Kidney (tissue), 14 donors: ENCODE data around the gene HTR3B. TPM values are rescaled to one million over a fixed set of nuclear protein-coding genes. Genes with fewer than 3 reads are reported as not detected.

Experiments used
- DNase-seq, 5 donors: peaks; one replicate each; pipeline ENCODE4 v3.0.0-alpha.2; 2013 to 2020
- FAIRE-seq: peaks from 2 replicates; lab custom pipeline; 2012; peaks lifted over from hg19 to GRCh38; lab: Jason Lieb, UNC
- H3K27ac ChIP-seq, 2 donors: one replicate each; pipeline ENCODE4 v1.7.0; 2013; ENCODE audit warnings: low read depth in 2 of 2, low read length in 2 of 2, inconsistent platforms in 1 of 2
- H3K27me3 ChIP-seq: one replicate; pipeline ENCODE4 v1.7.1; 2013; ENCODE audit warnings: low read length, inconsistent platforms; ENCODE audit not compliant: control insufficient read depth, insufficient read depth
- H3K36me3 ChIP-seq, 3 donors: one replicate each; pipeline versions ENCODE4 v1.7.0 to v1.7.1; 2013; ENCODE audit warnings: low read length in 3 of 3, control low read depth in 1 of 3, inconsistent platforms in 1 of 3; ENCODE audit not compliant: insufficient read depth in 3 of 3, control insufficient read depth in 2 of 3
- H3K4me1 ChIP-seq, 3 donors: one replicate each; pipeline versions ENCODE4 v1.7.0 to v1.7.1; 2013; ENCODE audit warnings: low read length in 3 of 3, inconsistent platforms in 1 of 3, low read depth in 1 of 3; ENCODE audit not compliant: control insufficient read depth in 2 of 3, insufficient read depth in 2 of 3
- H3K4me3 ChIP-seq, 3 donors: one replicate each; pipeline versions ENCODE4 v1.7.0 to v1.8.1; 2013; ENCODE audit warnings: low read length in 3 of 3, control low read depth in 1 of 3, inconsistent platforms in 1 of 3
- H3K9ac ChIP-seq, 3 donors: one replicate each; pipeline versions ENCODE4 v1.7.0 to v1.7.1; 2013; ENCODE audit warnings: low read length in 3 of 3, control low read depth in 1 of 3, inconsistent platforms in 1 of 3
- H3K9me3 ChIP-seq, 3 donors: one replicate each; pipeline versions ENCODE4 v1.7.0 to v1.7.1; 2013; ENCODE audit warnings: low read length in 3 of 3, control low read depth in 1 of 3, inconsistent platforms in 1 of 3; ENCODE audit not compliant: control insufficient read depth in 2 of 3, insufficient read depth in 1 of 3
- CTCF ChIP-seq: IDR thresholded peaks from 3 replicates; pipeline ENCODE4 v1.5.1; 2012; ENCODE audit warnings: mild to moderate bottlenecking, moderate library complexity, borderline replicate concordance; ENCODE audit not compliant: insufficient read depth; ENCODE audit errors: extremely low read depth
- intact Hi-C: fragments of 100-400 bp; cut with DNase I; formaldehyde crosslinking; loops from one replicate; pipeline ENCODE4 v1.11.1; 2022
- polyA plus RNA-seq: library from polyadenylated mRNA; stranded (reverse); fragments of 350-450 nt; fragmentation: Illumina TruSeq; extraction: RNeasy Lipid Tissue Mini Kit (QIAGEN cat#74804); gene quantifications from one replicate; pipeline ENCODE4 v1.2.3, GENCODE V29; 2014; ENCODE audit warnings: low read depth, low replicate concordance; ENCODE audit not compliant: insufficient read depth
- total RNA-seq: library from RNA; stranded (reverse); fragmentation: NEBNext Ultra II Directional; extraction: Animal tissue kit (Norgen Biotek cat#: 25700); gene quantifications from one replicate; pipeline ENCODE4 v1.2.1, GENCODE V29; 2021
- donor health status: control.
- donor health status: control.
- donor health status: control.
- donor health status: control.
- donor health status: control.
- donor health status: DM: yes; HTN: yes; CAD: no.
- donor health status: Normal renal cell carcinoma (clear cell type).

HTR3B gene
- total and polyA plus RNA-seq, 2 donors from 2014 or later, result 0.16 TPM; not detected in 1

GRCh38 chr11:113984781-113985180, 80.2 kb downstream of the HTR3B start:
- H3K27me3 ChIP-seq, result no peaks in the 10 kb centered on the region
- no peak for FAIRE-seq
- H3K36me3 ChIP-seq, result no peaks in the 10 kb centered on the region
- TF ChIP-seq CTCF, result no peak
- DNase-seq, result no peak
- H3K4me3 ChIP-seq, result no peak overlapping the region
- no peak overlapping the region for H3K27ac ChIP-seq
- intact Hi-C loops, result no loop called here
- no peak overlapping the region for H3K9ac ChIP-seq
- H3K9me3 ChIP-seq, result no peaks in the 10 kb centered on the region
- no peaks in the 10 kb centered on the region for H3K4me1 ChIP-seq

DNA sequence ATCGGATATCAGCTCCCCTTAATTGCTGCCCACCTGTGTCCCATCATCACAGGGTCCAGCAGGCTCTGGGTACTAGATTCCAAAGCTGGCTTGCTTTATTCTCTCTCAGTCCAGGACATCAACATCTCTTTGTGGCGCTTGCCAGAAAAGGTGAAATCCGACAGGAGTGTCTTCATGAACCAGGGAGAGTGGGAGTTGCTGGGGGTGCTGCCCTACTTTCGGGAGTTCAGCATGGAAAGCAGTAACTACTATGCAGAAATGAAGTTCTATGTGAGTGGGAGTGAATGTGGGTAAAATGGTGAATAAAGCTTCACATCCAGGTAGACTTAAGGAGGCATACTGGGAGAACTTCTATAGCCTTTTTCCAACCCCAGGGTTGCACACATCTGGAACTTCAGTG, 81.3 kb downstream of the HTR3B start:
- FAIRE-seq (no peak), DNase-seq (no peak)
- no peak for TF ChIP-seq CTCF
- no peaks in the 10 kb centered on the region for H3K27me3 ChIP-seq
- H3K4me3 ChIP-seq, result no peak overlapping the region
- no peak overlapping the region for H3K27ac ChIP-seq
- H3K9ac ChIP-seq, result no peak overlapping the region
- H3K9me3 ChIP-seq, result no peaks in the 10 kb centered on the region
- no peaks in the 10 kb centered on the region for H3K36me3 ChIP-seq
- H3K4me1 ChIP-seq, result no peaks in the 10 kb centered on the region
- intact Hi-C loops, result no loop called here

DNA sequence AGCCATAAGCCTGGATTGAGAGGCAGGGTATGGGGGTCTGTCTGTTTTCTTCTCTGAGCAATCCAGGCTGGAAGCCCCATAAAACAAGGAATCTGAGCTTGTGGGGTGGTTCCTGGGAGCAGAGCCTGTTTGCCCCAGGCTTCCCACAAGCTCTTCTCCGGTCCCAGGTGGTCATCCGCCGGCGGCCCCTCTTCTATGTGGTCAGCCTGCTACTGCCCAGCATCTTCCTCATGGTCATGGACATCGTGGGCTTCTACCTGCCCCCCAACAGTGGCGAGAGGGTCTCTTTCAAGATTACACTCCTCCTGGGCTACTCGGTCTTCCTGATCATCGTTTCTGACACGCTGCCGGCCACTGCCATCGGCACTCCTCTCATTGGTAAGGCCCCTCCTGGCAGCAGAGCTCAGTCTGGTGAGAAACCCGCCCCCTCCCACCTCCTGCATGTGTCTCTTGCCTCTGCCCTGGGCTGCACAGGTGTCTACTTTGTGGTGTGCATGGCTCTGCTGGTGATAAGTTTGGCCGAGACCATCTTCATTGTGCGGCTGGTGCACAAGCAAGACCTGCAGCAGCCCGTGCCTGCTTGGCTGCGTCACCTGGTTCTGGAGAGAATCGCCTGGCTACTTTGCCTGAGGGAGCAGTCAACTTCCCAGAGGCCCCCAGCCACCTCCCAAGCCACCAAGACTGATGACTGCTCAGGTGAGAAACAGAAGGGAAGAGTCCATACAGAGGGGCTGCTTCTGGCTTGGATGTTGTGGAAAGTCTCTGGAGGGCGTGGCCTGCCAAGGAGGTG, 82.0 kb downstream of the HTR3B start:
- H3K4me1 ChIP-seq, result no peaks in the 10 kb centered on the region
- intact Hi-C loops, result no loop called here
- FAIRE-seq, result no peak
- no peaks in the 10 kb centered on the region for H3K36me3 ChIP-seq
- H3K9ac ChIP-seq, result no peak overlapping the region
- no peak overlapping the region for H3K4me3 ChIP-seq
- H3K27me3 ChIP-seq, result no peaks in the 10 kb centered on the region
- H3K27ac ChIP-seq, result no peak overlapping the region
- DNase-seq, result no peak
- TF ChIP-seq CTCF, result no peak
- H3K9me3 ChIP-seq, result no peaks in the 10 kb centered on the region

GRCh38 chr11:113989381-113989780, 84.8 kb downstream of the HTR3B start:
- TF ChIP-seq CTCF, result no peak
- Histone ChIP-seq H3K27me3 (peaks cover 5% of the 10 kb centered on the region), H3K4me1 (no peaks in the 10 kb centered on the region), H3K9me3 (no peaks in the 10 kb centered on the region), H3K4me3 (no peak overlapping the region), H3K9ac (no peak overlapping the region), H3K36me3 (no peaks in the 10 kb centered on the region), H3K27ac (no peak overlapping the region)
- no peak for DNase-seq
- intact Hi-C loops, result no loop called here
- FAIRE-seq, result no peak
